HG03571 (cell line): Measurements from ENCODE around the gene CAP2.

Experiments used
- ATAC-seq: cut with Tn5 transposase; IDR thresholded peaks from one replicate; pipeline ENCODE4 v1.9.1; 2021; ENCODE audit not compliant: unreplicated experiment

CAP2 gene

GRCh38 chr6:17392978-17393891 lies at the start of gene CAP2:
Gene CAP2 (plus strand): TSS chr6:17393595. CDS start chr6:17421556, 27,961 bp downstream.
- no peak for ATAC-seq

- no peak for ATAC-seq
These were observed 46.4 kb upstream of the CAP2 start for GRCh38 chr6:17347012-17347411.

- ATAC-seq, result no peak
These were observed 44.0 kb upstream of the CAP2 start for GRCh38 chr6:17349427-17349826.

- no peak for ATAC-seq
These were observed 41.1 kb upstream of the CAP2 start for GRCh38 chr6:17352302-17352701.

GRCh38 chr6:17353440-17354175 lies 39.8 kb upstream of the CAP2 start:
- ATAC-seq, result no peak

GRCh38 chr6:17354700-17355403 lies 38.5 kb upstream of the CAP2 start:
- no peak for ATAC-seq

GRCh38 chr6:17355404-17355774 lies 38.0 kb upstream of the CAP2 start:
- no peak for ATAC-seq

- ATAC-seq, result no peak
These were observed 34.9 kb upstream of the CAP2 start for GRCh38 chr6:17358515-17358914.

GRCh38 chr6:17360564-17360963 lies 32.8 kb upstream of the CAP2 start:
- ATAC-seq, result no peak

GRCh38 chr6:17361013-17361412 lies 32.4 kb upstream of the CAP2 start:
- ATAC-seq, result no peak

GRCh38 chr6:17365961-17366360 lies 27.4 kb upstream of the CAP2 start:
- no peak for ATAC-seq

- no peak for ATAC-seq
These were observed 25.5 kb upstream of the CAP2 start for GRCh38 chr6:17367868-17368267.

GRCh38 chr6:17381424-17382147 lies 11.8 kb upstream of the CAP2 start:
- ATAC-seq, result no peak

GRCh38 chr6:17385660-17386059 lies 7.7 kb upstream of the CAP2 start:
- no peak for ATAC-seq

- no peak for ATAC-seq
These were observed 5.0 kb upstream of the CAP2 start for GRCh38 chr6:17388365-17388764.

- ATAC-seq, result no peak
These were observed 4.0 kb upstream of the CAP2 start for GRCh38 chr6:17389274-17389847.

- no peak for ATAC-seq
These were observed 3.1 kb upstream of the CAP2 start for GRCh38 chr6:17390276-17390675.

GRCh38 chr6:17391976-17392375 lies 1.4 kb upstream of the CAP2 start:
- ATAC-seq, result no peak

- no peak for ATAC-seq
These were observed 667 bp downstream of the CAP2 start for GRCh38 chr6:17393892-17394631.

- no peak for ATAC-seq
These were observed 1.7 kb downstream of the CAP2 start for GRCh38 chr6:17395112-17395511.
